HCT116 (cell line): Measurements from ENCODE around the gene THRA.

Source experiments
- EZH2phosphoT487 ChIP-seq: fragments of 200-600 bp; IDR thresholded peaks from 2 replicates; pipeline ENCODE4 v1.6.1; 2018; ENCODE audit warnings: antibody characterized with exemption, borderline replicate concordance
- POLR2A ChIP-seq: IDR thresholded peaks from 2 replicates; pipeline ENCODE4 v1.7.0; 2011; ENCODE audit warnings: borderline replicate concordance; ENCODE audit not compliant: insufficient read depth, insufficient read length; ENCODE audit errors: extremely low read depth
- POLR2AphosphoS5 ChIP-seq: IDR thresholded peaks from 2 replicates; pipeline ENCODE4 v1.6.1; 2011; ENCODE audit warnings: mild to moderate bottlenecking, low read depth, low read length, moderate library complexity
- ZFX ChIP-seq: fragments of 450-650 bp; IDR thresholded peaks from 2 replicates; pipeline ENCODE4 v1.6.1; 2017
- TF ChIP-seq, protein P1 (sequence below), 3 experiments: fragments of 200-600 bp in 1 of 3; sonication (generic) in 1 of 3; IDR thresholded peaks in 2 of 3; conservative IDR thresholded peaks in 1 of 3; 2 replicates each; pipeline ENCODE4 v1.5.1; 2012 to 2017; ENCODE audit warnings: low read depth in 2 of 3, low read length in 2 of 3, antibody characterized with exemption in 1 of 3, borderline replicate concordance in 1 of 3, control low read depth in 1 of 3, mild to moderate bottlenecking in 1 of 3, mixed read lengths in 1 of 3, mixed run types in 1 of 3, moderate library complexity in 1 of 3; ENCODE audit not compliant: insufficient read depth in 1 of 3

DNA sequence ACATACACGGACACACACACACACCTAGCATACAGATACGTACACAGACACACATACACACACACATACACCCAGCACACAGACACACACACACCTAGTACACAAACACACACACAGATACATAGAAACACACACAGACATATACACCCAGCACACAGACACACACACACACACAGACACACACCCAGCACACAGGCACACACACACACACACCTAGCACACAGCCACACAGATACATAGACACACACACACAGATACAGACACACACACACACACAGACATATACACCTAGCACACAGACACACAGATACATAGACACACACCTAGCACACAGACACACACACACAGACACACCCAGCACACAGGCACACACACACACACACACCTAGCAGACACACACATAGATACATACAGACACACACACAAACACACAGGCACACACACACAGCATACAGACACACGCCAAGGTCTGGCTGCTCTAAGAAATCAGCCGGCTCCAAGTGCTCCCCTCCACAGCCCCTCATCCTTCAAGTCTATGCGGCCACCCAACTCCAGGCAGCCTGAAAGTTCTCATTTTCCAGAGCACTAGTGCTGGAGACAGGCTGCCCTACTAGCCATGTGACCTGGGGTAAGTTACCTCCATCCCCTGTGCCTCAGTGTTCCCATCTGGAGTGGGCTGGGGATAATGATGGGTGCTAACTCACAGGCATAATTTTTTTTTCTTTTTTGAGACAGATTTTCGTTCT is 24.5 kb downstream of the THRA start:
- TF ChIP-seq, protein P1, sequence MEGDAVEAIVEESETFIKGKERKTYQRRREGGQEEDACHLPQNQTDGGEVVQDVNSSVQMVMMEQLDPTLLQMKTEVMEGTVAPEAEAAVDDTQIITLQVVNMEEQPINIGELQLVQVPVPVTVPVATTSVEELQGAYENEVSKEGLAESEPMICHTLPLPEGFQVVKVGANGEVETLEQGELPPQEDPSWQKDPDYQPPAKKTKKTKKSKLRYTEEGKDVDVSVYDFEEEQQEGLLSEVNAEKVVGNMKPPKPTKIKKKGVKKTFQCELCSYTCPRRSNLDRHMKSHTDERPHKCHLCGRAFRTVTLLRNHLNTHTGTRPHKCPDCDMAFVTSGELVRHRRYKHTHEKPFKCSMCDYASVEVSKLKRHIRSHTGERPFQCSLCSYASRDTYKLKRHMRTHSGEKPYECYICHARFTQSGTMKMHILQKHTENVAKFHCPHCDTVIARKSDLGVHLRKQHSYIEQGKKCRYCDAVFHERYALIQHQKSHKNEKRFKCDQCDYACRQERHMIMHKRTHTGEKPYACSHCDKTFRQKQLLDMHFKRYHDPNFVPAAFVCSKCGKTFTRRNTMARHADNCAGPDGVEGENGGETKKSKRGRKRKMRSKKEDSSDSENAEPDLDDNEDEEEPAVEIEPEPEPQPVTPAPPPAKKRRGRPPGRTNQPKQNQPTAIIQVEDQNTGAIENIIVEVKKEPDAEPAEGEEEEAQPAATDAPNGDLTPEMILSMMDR (IDR thresholded peaks at IDR 0.05 in 2 of 3, conservative IDR thresholded peaks at IDR 0.05 in 1 of 3; ENCODE audit: borderline replicate concordance in 1 of 3, insufficient read depth in 1 of 3, low read depth in 2 of 3, low read length in 2 of 3) = no peak
- TF ChIP-seq POLR2AphosphoS5 = no peak
- TF ChIP-seq EZH2phosphoT487 = no peak
- no peak for TF ChIP-seq ZFX
- no peak for TF ChIP-seq POLR2A
